Measurements from ENCODE around the gene ZNF445.

DNA sequence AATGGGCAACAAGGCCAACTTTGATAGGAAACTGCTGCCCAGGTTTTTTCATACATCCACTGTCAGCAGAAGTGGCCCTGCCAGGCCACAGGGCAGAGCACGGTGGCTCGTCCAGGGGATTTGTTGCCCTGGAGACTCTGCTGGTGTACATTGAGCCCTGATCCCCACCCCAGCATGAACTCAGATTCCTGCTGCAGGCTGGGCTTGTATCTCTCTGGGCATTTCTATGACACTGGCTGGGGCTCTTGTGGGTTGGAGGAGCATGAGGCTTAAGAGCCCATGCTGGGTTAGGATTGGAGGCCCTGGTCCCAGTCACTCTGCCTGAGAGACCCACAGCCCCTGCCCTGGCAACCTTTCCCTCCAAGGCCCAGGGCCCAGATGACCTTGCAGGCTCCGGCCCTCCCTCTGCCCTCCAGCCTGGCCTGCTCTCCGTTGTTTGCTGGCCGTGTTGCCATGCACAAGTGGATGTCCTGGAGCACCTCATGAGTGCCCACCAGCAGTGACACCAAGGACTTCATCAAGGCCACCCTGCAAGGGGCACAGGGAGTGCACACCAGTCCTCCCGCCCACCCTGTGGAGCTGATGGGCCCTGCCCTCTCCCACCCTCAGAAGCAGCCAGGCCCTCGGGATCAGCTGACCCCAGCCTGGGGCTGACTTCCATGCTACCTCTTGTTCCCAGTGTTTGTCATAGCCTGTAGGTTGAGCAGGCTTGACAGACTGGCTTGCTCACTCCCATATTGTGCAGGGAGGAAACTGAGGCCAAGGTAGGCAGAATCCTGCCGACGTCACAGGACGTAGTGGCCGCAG is 58.2 kb downstream of the ZNF445 start:
- TF ChIP-seq, protein P1, sequence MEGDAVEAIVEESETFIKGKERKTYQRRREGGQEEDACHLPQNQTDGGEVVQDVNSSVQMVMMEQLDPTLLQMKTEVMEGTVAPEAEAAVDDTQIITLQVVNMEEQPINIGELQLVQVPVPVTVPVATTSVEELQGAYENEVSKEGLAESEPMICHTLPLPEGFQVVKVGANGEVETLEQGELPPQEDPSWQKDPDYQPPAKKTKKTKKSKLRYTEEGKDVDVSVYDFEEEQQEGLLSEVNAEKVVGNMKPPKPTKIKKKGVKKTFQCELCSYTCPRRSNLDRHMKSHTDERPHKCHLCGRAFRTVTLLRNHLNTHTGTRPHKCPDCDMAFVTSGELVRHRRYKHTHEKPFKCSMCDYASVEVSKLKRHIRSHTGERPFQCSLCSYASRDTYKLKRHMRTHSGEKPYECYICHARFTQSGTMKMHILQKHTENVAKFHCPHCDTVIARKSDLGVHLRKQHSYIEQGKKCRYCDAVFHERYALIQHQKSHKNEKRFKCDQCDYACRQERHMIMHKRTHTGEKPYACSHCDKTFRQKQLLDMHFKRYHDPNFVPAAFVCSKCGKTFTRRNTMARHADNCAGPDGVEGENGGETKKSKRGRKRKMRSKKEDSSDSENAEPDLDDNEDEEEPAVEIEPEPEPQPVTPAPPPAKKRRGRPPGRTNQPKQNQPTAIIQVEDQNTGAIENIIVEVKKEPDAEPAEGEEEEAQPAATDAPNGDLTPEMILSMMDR (IDR thresholded peaks at IDR 0.05; ENCODE audit: control extremely low read depth in 1 of 3, insufficient read depth in 1 of 3, low read depth in 1 of 3, low read length in 3 of 3) = no peak
- TF ChIP-seq, protein P2, sequence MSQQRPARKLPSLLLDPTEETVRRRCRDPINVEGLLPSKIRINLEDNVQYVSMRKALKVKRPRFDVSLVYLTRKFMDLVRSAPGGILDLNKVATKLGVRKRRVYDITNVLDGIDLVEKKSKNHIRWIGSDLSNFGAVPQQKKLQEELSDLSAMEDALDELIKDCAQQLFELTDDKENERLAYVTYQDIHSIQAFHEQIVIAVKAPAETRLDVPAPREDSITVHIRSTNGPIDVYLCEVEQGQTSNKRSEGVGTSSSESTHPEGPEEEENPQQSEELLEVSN (IDR thresholded peaks at IDR 0.05) = no peak
- no peak for TF ChIP-seq POLR2AphosphoS5 (IDR thresholded peaks at IDR 0.05; ENCODE audit: low read depth, low read length)
- no peak for TF ChIP-seq TEAD4 (IDR thresholded peaks at IDR 0.05; ENCODE audit: low read depth, low read length)
- no peak for TF ChIP-seq RAD21 (IDR thresholded peaks at IDR 0.05 in 1 of 2, conservative IDR thresholded peaks at IDR 0.05 in 1 of 2; ENCODE audit: low read depth in 2 of 2, low read length in 2 of 2)
- no peak for TF ChIP-seq EZH2 (IDR thresholded peaks at IDR 0.05; ENCODE audit: low read depth, low read length, severe bottlenecking)
- TF ChIP-seq TAF1 (IDR thresholded peaks at IDR 0.05; ENCODE audit: low read depth, low read length) = no peak
- no peak for TF ChIP-seq POLR2A (IDR thresholded peaks at IDR 0.05; ENCODE audit: control extremely low read depth in 1 of 2, low read depth in 2 of 2, low read length in 2 of 2)
